T-helper 1 cell treated with Interleukin-12 subunit alpha and Interleukin-12 subunit beta and Interleukin-4 antibody, amounts not matched to agents 30 μg/mL and 1 μg/mL, for 36 hours (primary cell): ENCODE data around the gene CTSW.

Source experiments
- H3K27ac Mint-ChIP-seq: one replicate; pipeline ENCODE4 v1.8.0; 2021; ENCODE audit warnings: mild to moderate bottlenecking, mixed read lengths
- H3K27me3 Mint-ChIP-seq: one replicate; pipeline ENCODE4 v1.8.0; 2021; ENCODE audit warnings: low read depth, mixed read lengths
- H3K36me3 Mint-ChIP-seq: one replicate; pipeline ENCODE4 v1.8.0; 2021; ENCODE audit warnings: low read depth, mixed read lengths
- H3K4me1 Mint-ChIP-seq: one replicate; pipeline ENCODE4 v1.8.0; 2021; ENCODE audit warnings: low read depth, mixed read lengths
- H3K4me3 Mint-ChIP-seq: one replicate; pipeline ENCODE4 v1.8.0; 2021; ENCODE audit warnings: mild to moderate bottlenecking, moderate library complexity, mixed read lengths
- H3K9me3 Mint-ChIP-seq: one replicate; pipeline ENCODE4 v1.8.0; 2021; ENCODE audit warnings: mixed read lengths

The CTSW gene

DNA sequence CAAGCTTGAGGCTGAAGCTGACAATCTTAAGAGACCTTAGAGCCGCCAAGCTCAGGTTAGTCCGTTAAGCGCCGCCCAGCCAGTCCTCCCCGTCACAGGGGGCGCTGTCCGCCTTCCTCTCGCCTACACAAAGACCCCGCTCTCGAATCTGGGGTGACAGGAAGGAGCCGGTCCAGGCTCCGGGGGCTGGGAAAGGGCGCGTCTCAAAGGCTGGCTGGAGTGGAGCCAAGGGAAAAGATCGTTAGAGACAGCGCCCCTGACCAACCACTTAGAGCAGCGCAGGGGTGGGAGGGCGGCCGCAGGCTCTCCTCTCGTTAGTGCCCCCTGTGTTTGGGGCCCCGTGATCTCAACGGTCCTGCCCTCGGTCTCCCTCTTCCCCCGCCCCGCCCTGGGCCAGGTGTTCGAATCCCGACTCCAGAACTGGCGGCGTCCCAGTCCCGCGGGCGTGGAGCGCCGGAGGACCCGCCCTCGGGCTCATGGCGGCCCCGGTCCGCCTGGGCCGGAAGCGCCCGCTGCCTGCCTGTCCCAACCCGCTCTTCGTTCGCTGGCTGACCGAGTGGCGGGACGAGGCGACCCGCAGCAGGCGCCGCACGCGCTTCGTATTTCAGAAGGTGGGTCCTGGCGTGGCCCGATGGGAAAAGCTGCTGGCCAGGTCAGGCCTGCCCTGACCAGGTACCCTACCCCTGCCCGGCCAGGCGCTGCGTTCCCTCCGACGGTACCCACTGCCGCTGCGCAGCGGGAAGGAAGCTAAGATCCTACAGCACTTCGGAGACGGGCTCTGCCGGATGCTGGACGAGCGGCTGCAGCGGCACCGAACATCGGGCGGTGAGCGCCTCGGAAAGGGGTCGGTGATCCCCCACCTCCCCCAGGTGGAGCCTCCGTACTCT, 19.1 kb upstream of the CTSW start, which contains the start of gene MUS81:
MUS81 (plus strand) TSS at position 156 of the 887 bp plus-strand sequence; CDS start at position 477, 321 bp downstream.
- H3K36me3 Mint-ChIP-seq: peaks cover 37% of the 10 kb centered on the region
- H3K4me3 Mint-ChIP-seq: peak within 1 kb of the TSS; percentile 93
- H3K27ac Mint-ChIP-seq: peak within 1 kb of the TSS; percentile 96
- no peaks in the 10 kb centered on the region for H3K9me3 Mint-ChIP-seq
- H3K4me1 Mint-ChIP-seq: peaks cover 37% of the 10 kb centered on the region
- no peaks in the 10 kb centered on the region for H3K27me3 Mint-ChIP-seq

- peaks cover 33% of the 10 kb centered on the region for H3K4me1 Mint-ChIP-seq
- H3K36me3 Mint-ChIP-seq: peaks cover 32% of the 10 kb centered on the region
- peak overlapping the region; percentile 96 for H3K27ac Mint-ChIP-seq
- H3K27me3 Mint-ChIP-seq: no peaks in the 10 kb centered on the region
- no peaks in the 10 kb centered on the region for H3K9me3 Mint-ChIP-seq
- peak overlapping the region; percentile 93 for H3K4me3 Mint-ChIP-seq
Observed at GRCh38 chr11:65861165-65861505, 18.5 kb upstream of the CTSW start.

GRCh38 chr11:65861533-65862183, 18.0 kb upstream of the CTSW start:
- Mint-ChIP-seq H3K36me3 (peaks cover 27% of the 10 kb centered on the region), H3K27me3 (no peaks in the 10 kb centered on the region), H3K9me3 (no peaks in the 10 kb centered on the region), H3K27ac (peak overlapping the region; percentile 96), H3K4me1 (peaks cover 28% of the 10 kb centered on the region), H3K4me3 (peak overlapping the region; percentile 93)

DNA sequence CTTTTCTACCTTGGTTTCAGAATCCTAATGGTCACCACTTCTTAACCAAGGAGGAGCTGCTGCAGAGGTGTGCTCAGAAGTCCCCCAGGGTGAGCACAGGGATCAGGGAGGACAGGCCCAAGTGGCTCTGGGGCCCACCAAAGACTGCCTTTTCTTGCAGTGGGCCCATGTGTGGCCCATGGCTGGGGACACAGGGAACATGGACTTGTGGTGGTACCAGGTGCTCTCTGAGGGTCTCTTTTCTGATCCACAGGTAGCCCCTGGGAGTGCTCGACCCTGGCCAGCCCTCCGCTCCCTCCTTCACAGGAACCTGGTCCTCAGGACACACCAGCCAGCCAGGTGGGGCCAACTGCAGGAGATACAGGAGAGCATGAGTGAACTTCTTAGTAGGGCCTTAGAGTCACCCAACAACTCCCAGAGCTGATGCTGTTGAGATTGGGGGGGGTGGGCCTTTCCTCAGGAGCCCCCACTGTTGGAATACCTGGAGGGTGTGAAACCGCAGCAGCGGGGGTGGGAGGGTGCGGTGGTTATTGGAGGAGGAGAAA, 17.4 kb upstream of the CTSW start:
- Mint-ChIP-seq H3K27me3 (no peaks in the 10 kb centered on the region), H3K27ac (peak overlapping the region; percentile 58), H3K4me3 (peak overlapping the region; percentile 93), H3K4me1 (peaks cover 28% of the 10 kb centered on the region), H3K9me3 (no peaks in the 10 kb centered on the region), H3K36me3 (peaks cover 30% of the 10 kb centered on the region)

DNA sequence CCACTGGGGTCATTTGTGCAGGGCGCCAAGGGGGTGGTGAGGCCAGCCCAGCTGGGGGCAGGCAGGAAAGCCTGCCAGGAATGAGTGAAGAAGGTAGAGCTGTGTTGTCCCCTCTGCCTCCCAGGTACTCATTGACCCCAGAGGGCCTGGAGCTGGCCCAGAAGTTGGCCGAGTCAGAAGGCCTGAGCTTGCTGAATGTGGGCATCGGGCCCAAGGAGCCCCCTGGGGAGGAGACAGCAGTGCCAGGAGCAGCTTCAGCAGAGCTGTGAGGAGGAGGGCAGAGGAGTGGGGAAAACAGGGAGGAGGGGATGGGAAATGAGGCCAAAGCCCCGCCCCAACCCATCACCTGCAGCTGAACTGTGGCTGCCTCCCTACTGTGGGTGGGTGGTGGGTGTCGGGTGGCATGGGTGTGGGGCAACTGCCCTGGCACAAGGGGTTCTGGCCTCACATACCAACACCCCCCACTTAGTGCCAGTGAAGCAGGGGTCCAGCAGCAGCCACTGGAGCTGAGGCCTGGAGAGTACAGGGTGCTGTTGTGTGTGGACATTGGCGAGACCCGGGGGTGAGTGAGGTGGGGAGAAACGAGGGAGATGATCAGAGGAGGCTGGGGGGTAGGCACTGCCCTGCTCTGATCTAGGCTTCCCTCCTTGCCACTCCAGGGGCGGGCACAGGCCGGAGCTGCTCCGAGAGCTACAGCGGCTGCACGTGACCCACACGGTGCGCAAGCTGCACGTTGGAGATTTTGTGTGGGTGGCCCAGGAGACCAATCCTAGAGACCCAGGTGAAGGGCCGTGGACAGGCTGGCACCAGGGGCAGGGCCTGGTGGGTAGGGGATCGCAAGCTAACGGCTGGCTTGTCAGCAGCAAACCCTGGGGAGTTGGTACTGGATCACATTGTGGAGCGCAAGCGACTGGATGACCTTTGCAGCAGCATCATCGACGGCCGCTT, 16.4 kb upstream of the CTSW start:
- Mint-ChIP-seq H3K36me3 (peaks cover 31% of the 10 kb centered on the region), H3K4me1 (peaks cover 28% of the 10 kb centered on the region), H3K27me3 (no peaks in the 10 kb centered on the region), H3K27ac (peak overlapping the region; percentile 58), H3K4me3 (peak overlapping the region; percentile 93), H3K9me3 (no peaks in the 10 kb centered on the region)

GRCh38 chr11:65863889-65864705, 15.5 kb upstream of the CTSW start:
- peaks cover 31% of the 10 kb centered on the region for H3K36me3 Mint-ChIP-seq
- no peaks in the 10 kb centered on the region for H3K27me3 Mint-ChIP-seq
- H3K4me1 Mint-ChIP-seq: peaks cover 19% of the 10 kb centered on the region
- no peak overlapping the region for H3K4me3 Mint-ChIP-seq
- H3K27ac Mint-ChIP-seq: no peak overlapping the region
- H3K9me3 Mint-ChIP-seq: no peaks in the 10 kb centered on the region

DNA sequence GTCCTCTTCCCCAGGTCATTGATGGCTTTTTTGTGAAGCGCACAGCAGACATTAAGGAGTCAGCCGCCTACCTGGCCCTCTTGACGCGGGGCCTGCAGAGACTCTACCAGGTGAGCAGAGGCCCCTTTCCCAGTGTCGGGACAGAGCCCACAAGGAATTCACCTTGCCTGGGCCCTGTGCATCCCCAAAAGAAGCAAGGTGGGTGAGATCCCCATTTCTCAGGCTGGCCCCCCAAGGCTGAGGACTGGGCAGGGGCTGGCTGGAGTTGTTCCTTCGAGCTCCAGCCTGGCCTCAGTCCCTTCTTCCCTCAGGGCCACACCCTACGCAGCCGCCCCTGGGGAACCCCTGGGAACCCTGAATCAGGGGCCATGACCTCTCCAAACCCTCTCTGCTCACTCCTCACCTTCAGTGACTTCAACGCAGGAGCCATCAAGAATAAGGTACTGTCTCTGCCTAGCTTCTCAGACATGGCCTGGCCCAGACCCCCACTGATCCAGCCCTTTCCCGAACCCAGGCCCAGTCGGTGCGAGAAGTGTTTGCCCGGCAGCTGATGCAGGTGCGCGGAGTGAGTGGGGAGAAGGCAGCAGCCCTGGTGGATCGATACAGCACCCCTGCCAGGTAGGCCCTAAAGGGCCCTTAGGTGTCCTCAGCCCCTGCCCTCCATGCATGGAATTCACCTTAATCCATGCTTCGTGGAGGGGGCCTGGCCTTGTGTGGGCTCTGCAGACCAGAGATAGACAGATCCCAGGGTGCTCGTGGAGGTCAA, 14.7 kb upstream of the CTSW start:
- H3K36me3 Mint-ChIP-seq: peaks cover 31% of the 10 kb centered on the region
- no peaks in the 10 kb centered on the region for H3K27me3 Mint-ChIP-seq
- H3K4me1 Mint-ChIP-seq: peaks cover 18% of the 10 kb centered on the region
- H3K27ac Mint-ChIP-seq: no peak overlapping the region
- no peaks in the 10 kb centered on the region for H3K9me3 Mint-ChIP-seq
- no peak overlapping the region for H3K4me3 Mint-ChIP-seq

DNA sequence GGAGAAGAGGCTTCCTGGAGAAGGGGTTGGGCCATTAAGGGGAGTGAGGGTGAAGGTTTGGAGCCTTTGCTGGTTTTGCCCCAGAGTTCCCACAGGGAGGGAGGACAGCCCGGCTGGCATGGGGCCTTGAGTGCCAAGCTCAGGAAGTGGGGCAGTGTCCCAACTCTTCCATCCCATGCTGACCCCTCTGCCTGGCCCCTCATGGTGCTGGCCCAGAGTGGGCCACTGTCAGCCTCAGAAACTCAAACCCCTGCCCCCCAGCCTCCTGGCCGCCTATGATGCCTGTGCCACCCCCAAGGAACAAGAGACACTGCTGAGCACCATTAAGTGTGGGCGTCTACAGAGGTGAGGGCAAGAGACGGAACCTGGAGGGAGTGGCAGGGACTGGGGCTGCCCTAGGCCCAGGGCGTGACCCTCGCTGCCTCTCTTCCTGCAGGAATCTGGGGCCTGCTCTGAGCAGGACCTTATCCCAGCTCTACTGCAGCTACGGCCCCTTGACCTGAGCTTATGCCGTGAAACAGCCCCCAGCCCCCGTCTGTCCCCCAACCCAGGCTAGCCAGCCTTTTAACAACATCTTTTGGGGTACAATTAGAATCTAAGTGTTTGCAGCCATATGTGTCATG, 14.0 kb upstream of the CTSW start:
- H3K27ac Mint-ChIP-seq: no peak overlapping the region
- peaks cover 19% of the 10 kb centered on the region for H3K4me1 Mint-ChIP-seq
- no peaks in the 10 kb centered on the region for H3K27me3 Mint-ChIP-seq
- H3K36me3 Mint-ChIP-seq: peaks cover 30% of the 10 kb centered on the region
- no peak overlapping the region for H3K4me3 Mint-ChIP-seq
- H3K9me3 Mint-ChIP-seq: no peaks in the 10 kb centered on the region

DNA sequence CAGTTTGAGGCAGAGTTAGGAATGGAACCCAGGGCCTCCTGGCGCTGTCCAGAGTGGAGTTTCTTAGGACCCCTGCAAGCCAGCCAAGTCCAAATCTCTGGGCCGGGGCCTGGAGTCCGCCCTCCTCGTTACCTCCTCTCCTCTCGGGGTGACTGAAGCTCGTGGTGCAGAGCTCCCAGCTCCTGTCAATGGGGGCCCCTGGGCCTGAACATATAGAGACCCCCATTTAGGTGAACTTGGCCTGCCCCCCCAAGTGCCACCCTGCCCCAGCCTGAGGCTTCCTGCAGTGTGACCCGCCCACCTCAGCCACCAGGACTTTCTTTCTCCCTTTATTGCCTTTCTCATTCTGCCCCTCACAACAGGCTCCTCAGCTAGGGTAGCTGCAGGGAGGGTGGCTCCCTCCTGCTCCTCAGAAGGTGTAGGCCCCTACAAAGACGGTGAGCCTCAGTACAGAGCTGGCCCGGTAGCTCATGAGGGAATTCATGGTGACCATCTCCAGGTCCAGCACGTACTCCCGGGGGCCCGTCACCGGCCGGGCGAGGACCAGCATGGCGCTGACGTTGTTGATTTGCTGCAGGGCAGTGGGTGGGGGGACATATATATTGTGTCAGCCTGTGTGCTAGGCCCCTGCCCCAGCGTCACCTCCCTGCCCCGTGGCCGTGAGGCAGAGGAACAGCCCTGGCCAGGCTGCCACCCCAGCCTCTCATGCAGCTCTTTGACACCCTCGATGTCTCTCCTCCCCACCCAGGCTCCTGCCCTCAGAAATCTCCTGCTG, 12.9 kb upstream of the CTSW start:
- H3K27ac Mint-ChIP-seq: no peak overlapping the region
- H3K36me3 Mint-ChIP-seq: peaks cover 30% of the 10 kb centered on the region
- peaks cover 20% of the 10 kb centered on the region for H3K4me1 Mint-ChIP-seq
- no peak overlapping the region for H3K4me3 Mint-ChIP-seq
- H3K27me3 Mint-ChIP-seq: no peaks in the 10 kb centered on the region
- no peaks in the 10 kb centered on the region for H3K9me3 Mint-ChIP-seq

DNA sequence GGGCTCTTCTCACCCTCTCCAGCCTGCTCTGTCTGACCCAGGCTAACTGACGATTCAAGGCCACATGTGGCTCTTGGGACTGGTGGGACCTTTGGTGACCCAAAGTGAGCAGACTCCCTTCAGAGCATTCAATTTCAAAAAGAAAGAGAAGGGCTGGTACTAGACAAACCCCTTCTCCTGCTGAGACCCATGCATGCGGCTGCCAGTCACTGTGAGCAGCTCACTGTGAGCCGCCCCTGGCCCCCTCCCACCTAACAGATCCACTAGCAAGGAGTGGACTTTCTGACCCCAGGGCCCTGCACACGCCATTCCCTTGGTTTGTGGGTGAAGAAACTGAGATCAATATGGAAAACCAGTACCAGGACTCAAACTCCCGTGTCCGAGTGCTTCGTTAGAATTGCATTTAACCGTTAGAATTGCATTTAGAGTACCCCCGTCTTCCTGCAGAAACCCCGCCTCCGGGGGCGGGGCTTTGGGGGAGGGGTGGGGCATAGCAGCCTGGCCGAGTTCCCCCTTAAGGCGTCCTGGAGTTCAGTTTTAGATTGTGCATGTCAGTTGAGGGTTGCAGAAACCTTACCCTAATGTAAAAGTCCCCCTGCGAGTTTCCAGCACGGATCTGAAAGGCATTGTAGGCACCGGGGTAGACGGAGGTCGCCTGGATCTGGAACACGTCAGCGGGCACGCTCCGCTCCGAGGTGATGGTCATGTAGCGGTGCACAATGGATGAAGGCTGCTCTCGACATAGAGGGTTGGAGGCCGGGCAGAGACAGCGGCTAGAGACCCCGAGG, 12.2 kb upstream of the CTSW start:
- Mint-ChIP-seq H3K4me3 (no peak overlapping the region), H3K27me3 (no peaks in the 10 kb centered on the region), H3K4me1 (peaks cover 17% of the 10 kb centered on the region), H3K36me3 (peaks cover 26% of the 10 kb centered on the region), H3K27ac (no peak overlapping the region), H3K9me3 (no peaks in the 10 kb centered on the region)

GRCh38 chr11:65868076-65868667, 11.5 kb upstream of the CTSW start:
- Mint-ChIP-seq H3K9me3 (no peaks in the 10 kb centered on the region), H3K4me1 (peaks cover 17% of the 10 kb centered on the region), H3K36me3 (peaks cover 20% of the 10 kb centered on the region), H3K27me3 (peaks cover 3% of the 10 kb centered on the region), H3K4me3 (no peak overlapping the region), H3K27ac (no peak overlapping the region)
